ENCODE data around the gene KCNN3.

KCNN3 gene

DNA sequence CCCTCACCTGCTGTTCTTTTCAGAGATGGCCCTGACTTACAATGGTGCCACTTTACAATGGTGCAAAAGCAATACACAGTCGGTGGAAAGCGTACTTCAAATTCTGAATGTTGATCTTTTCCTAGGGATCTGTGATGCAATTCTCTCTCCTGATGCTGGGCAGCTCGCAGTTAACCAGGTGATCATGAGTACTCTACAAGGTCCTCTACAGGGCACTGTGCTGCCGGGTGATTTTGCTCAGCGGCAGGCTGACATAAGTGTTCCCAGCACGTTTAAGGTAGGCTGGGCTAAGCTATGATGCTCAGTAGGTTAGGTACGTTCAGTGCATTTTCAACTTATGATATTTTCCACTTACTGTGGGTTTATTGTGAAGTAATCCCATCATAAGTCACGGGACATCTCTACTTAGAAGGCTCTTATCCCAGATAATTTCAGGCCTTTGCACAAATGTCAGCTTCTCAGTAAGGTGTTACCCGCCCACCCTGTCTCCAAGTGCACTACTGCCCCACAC, 126.5 kb downstream of the KCNN3 start:
- no peak overlapping the region for H3K4me3 ChIP-seq (replicated peaks in 1 of 2; ENCODE audit: low read depth in 2 of 2, low read length in 2 of 2)
- DNase-seq (ENCODE audit: low read depth in 2 of 2): no peak
- TF ChIP-seq, protein P1, sequence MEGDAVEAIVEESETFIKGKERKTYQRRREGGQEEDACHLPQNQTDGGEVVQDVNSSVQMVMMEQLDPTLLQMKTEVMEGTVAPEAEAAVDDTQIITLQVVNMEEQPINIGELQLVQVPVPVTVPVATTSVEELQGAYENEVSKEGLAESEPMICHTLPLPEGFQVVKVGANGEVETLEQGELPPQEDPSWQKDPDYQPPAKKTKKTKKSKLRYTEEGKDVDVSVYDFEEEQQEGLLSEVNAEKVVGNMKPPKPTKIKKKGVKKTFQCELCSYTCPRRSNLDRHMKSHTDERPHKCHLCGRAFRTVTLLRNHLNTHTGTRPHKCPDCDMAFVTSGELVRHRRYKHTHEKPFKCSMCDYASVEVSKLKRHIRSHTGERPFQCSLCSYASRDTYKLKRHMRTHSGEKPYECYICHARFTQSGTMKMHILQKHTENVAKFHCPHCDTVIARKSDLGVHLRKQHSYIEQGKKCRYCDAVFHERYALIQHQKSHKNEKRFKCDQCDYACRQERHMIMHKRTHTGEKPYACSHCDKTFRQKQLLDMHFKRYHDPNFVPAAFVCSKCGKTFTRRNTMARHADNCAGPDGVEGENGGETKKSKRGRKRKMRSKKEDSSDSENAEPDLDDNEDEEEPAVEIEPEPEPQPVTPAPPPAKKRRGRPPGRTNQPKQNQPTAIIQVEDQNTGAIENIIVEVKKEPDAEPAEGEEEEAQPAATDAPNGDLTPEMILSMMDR (IDR thresholded peaks at IDR 0.05; ENCODE audit: low read depth, low read length): no peak

DNA sequence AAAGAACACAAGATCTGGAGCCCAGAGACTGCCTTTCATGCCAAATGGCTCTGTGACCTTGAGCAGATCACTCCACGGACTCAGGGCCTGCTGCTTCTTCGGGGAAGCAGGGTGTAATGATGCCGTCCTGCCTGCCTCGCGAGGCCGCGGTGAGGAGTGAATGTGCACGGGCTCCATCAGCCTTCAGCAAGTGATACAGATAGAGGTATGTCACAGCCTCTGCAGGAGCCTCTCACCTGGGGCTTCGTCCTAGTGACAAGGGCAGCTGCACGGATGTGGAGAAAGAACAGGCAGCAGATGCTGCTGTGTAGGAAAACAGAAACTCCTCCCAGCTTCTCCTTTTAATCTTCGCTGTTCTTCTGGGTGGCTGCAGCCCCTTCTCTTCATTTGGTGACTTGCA, 127.5 kb downstream of the KCNN3 start:
- TF ChIP-seq, protein P1 (IDR thresholded peaks at IDR 0.05; ENCODE audit: low read depth, low read length): no peak
- H3K4me3 ChIP-seq (replicated peaks in 1 of 2; ENCODE audit: low read depth in 2 of 2, low read length in 2 of 2): no peak overlapping the region
- no peak for DNase-seq (ENCODE audit: low read depth in 2 of 2)

DNA sequence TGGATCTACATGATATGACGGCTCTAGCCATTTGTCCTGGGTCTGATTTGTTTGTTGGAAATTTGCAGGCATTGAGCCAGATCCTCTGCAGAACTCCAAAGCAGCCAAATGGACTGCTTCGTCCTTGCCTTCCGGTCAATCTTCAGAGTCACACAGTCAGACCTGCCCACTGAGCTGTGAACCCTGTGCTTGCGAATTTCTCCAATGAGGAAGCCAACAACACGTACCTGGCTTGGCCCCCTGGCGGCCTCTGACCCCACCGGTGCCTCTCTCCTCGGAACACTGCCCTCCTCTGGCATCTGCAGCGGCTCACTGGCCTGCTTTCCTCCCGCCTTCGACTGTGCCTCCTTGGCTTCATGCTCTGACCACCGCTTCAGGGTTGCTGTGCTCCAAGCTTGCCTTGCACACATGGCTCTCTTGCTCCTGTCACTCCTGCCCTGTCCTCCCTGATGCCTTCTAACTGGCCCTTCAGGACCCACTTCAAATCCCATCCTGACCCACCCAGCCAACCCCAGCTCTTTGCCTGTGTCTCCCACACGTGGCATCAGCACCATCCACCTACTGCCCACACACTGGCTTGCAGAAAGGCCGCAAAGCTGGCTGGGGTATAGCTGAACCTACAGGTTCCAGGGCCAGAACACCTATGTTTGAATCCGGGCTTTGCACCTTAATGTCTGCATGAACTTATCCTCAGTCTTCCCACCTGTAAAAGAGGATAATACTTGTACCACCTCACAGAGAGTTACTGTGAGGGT, 128.2 kb downstream of the KCNN3 start:
- no peak overlapping the region for H3K4me3 ChIP-seq (replicated peaks in 1 of 2; ENCODE audit: low read depth in 2 of 2, low read length in 2 of 2)
- peak; percentile 46 to 69 for DNase-seq (ENCODE audit: low read depth in 2 of 2)
- TF ChIP-seq, protein P1 (IDR thresholded peaks at IDR 0.05; ENCODE audit: low read depth, low read length): peak; percentile 10

DNA sequence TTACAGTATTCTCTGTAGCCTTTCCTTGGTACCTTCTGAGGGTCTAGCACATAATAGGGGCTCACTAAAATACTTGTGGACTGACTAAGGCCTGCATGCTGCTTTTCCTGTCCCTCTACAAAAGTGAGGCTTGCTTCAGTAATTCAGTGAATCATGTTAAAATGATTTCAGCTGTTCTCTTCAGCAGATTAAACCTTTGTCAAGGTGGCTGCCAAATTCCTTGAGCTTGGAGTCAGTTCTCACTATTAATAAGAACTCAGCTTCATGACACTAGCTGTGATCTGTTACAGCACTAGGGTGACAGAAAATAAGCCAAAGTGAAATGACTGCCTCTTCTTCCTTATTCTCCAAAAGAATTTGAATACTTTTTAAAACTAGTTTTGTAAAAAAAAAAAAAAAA, 128.8 kb downstream of the KCNN3 start:
- TF ChIP-seq, protein P1 (IDR thresholded peaks at IDR 0.05; ENCODE audit: low read depth, low read length): no peak
- peak; percentile 53 to 73 for DNase-seq (ENCODE audit: low read depth in 2 of 2)

DNA sequence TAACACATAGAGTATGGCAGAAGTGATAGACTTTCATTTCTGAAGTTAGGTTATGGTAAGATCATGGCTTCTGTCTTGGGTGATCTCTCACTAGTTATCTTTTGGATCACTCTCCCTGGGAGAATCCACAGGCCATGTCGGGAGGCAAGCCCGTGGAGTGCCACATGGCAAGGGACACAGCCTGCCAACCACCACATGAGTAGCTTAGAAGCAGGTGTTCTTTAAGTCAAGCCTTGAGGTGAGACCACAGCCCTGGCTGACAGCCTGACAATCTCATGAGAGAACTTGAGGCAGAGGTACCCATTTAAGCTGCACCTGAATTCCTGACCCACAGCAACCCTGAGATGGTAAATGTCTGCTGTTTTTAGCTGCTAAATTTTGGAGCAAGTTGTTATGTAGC, 130.4 kb downstream of the KCNN3 start:
- TF ChIP-seq, protein P1 (IDR thresholded peaks at IDR 0.05; ENCODE audit: low read depth, low read length): no peak
- DNase-seq (ENCODE audit: low read depth in 2 of 2): no peak
- no peak overlapping the region for H3K4me3 ChIP-seq (replicated peaks in 1 of 2; ENCODE audit: low read depth in 2 of 2, low read length in 2 of 2)

More for the DNA sequence above, 128.8 kb downstream of the KCNN3 start:
- no peak overlapping the region for H3K4me3 ChIP-seq (replicated peaks in 1 of 2; ENCODE audit: low read depth in 2 of 2, low read length in 2 of 2)

DNA sequence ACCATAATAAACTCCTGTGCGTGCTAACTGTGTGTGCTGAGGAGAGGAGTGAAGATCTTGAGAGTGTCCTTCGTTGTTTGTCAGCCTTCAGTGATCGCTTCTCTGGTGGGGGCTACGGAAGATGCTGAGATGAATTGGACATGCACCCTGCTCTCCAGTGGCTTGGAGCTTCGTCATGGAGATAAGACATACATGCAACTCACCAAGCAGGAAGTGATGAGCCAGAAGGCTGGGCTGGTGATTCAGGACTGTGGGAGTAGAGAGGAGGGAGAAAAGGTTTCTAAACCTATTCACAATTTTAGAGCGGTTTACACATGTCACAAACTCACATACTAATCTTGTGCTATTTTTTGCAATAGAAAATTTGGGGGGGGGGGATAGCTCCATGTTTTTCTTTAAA, 133.2 kb downstream of the KCNN3 start:
- TF ChIP-seq, protein P1 (IDR thresholded peaks at IDR 0.05; ENCODE audit: low read depth, low read length): no peak
- H3K4me3 ChIP-seq (replicated peaks in 1 of 2; ENCODE audit: low read depth in 2 of 2, low read length in 2 of 2): no peak overlapping the region
- DNase-seq (ENCODE audit: low read depth in 2 of 2): peak; percentile 77 to 89
